ENCODE results near the gene RIPOR2.

DNA sequence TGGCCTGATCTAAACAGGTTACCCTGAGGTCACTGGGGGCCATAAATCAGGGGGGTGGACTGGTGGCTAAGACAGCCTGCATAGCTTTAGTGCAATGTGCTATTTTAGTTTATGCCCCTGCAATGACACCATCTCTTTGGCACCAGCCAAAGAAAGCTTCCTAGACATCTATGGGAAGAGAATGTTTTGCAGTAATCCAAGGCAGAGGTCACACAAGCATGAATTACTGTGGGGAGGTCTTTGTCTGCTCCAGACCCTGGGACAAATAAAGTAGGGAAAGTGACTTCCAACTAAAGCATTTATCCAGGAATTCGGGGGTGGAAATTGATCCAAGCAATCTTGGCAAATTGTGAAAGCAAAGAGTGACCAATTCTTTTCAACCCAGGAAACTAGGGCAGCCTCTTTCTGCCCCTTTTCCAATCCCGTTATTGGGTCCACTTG is 5.3 kb downstream of the RIPOR2 start:
- TF ChIP-seq EZH2 (IDR thresholded peaks at IDR 0.05; ENCODE audit: insufficient read depth, poor library complexity, severe bottlenecking) (no peak), EZH2phosphoT487 (IDR thresholded peaks at IDR 0.05; ENCODE audit: insufficient read depth, low read depth) (no peak)

Measured in GM23248 (cell line).